Suppressor macrophage treated with lipopolysaccharide for 4 hours (primary cell): ENCODE results near the gene WWOX.
A peak's percentile ranks its signal among the peaks of the same experiment; 100 is the strongest.

Source experiments
- DNase-seq: peaks from one replicate; pipeline ENCODE4 v3.0.0-alpha.2; 2020

The WWOX gene

DNA sequence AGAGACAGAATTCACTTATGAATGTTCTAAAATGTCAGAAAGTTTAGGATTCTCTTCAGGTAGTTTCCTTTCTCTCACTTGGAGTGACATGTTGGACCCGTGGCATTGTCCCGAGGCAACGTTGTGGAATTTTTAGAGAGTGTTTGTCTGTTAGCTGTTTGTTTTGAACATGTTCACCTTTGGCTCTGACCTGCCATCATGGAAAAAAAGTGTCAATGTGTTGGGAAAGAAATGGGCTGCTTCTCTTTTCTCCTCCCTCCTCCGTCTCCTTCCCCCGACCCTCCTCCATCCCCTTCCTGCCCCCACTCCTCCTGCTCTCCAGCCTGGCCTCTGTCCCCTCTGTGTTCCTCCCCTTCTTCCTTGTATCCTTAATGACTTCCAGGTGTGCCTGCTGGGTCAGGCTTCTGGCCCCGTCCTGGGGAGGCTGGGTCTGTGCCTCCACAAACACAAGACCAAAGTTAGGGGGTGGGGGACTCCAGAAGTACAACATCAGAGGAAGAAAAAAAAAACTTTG is 1038.0 kb downstream of the WWOX start:
- DNase-seq = no peak

DNA sequence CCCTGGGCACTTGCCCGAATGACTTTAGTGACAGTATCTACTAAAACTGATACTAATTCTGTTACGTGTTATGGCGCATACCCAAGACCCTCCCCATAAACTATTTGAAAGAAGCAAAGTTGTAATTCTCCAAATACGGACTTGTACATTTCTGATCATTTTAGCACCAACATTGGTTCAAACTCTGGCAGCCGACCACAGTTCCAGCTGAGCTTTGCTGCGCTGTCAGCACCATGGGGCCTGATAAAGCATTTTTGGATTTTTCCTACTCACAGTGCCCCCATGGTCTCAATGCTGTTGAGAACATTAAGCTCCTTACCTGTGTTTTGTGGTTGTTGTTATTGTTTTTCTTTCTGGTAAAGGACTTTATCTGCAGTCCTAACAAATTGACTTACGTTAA is 1040.3 kb downstream of the WWOX start:
- DNase-seq = no peak

GRCh38 chr16:79143026-79143425 is 1043.6 kb downstream of the WWOX start:
- no peak for DNase-seq

- DNase-seq = no peak
Observed at GRCh38 chr16:79150151-79150550, 1050.7 kb downstream of the WWOX start.

DNA sequence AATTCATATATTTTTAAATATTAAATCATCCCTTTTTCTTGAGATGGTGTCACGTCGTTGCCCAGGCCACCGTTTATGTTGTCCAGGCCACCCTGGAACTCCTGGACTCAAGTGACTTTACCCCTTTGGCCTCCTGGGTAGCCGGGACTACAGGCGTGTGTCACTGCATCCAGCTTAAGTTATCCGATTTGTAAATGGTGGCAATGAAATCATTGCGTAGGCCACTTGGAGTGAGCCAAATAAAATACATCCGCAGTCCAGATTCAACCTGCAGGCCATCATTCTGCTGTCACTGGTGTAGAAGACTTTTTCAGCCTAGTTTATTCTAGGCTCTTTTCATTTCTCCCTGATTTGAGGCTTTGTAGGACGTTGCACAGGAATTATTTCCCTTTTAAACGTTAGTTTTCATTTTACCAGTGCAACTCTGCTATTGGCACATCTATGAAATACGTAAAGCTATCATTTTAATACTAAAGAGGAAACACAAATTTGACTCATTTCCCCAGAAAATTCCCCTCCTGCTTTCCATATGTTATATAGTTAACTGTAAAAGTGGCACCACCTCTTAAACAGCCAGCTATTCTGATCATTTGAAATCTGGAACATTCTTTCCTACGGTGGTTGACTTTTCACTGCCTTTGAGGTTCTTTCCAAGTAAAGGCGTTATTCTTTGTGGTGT is 1051.3 kb downstream of the WWOX start:
- peak; percentile 87 for DNase-seq

GRCh38 chr16:79154086-79154485 is 1054.6 kb downstream of the WWOX start:
- peak; percentile 55 for DNase-seq

DNA sequence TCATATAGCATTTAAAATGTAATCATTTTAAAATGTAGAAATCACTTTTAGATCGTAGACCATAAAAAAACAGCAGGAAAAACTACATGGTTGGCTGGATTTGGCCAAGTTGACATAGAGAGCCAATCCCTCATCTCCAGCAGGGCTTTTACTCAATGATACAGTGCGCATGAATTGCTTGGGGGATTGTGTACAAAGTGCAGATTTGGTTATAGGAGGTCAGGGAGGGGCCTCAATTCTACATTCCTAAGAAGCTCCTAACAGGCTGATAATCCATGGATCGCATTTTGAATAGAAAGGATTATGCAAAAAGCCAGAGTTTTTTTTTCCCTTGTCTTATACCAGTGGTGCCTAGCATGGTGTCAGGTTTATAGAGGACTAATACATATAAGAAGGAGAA is 1056.0 kb downstream of the WWOX start:
- DNase-seq = no peak

GRCh38 chr16:79155904-79156303 is 1056.5 kb downstream of the WWOX start:
- DNase-seq = no peak

- DNase-seq = no peak
Observed at GRCh38 chr16:79156761-79157160, 1057.3 kb downstream of the WWOX start.

GRCh38 chr16:79158337-79158736 is 1058.9 kb downstream of the WWOX start:
- DNase-seq = no peak

- no peak for DNase-seq
Observed at GRCh38 chr16:79159261-79160049, 1060.0 kb downstream of the WWOX start.

DNA sequence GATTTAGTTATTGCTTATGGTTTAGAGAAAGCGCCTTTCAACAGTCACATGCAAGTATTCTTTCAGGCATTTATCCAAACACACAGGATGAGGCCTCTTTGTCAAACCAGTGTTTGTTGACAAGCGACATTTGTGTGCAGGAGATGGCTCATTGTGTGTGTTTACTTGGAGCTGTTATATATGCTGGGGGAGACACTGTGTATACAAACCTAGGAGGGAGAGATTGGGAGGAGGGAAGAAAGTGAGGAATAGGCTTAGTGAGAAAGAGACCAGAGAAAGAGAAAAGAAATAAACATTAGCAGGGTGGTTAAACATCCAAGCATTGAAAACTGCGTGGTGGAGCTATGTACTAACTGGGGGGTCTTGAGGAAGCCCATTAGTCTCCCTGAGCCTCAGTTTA is 1063.5 kb downstream of the WWOX start:
- DNase-seq = no peak

DNA sequence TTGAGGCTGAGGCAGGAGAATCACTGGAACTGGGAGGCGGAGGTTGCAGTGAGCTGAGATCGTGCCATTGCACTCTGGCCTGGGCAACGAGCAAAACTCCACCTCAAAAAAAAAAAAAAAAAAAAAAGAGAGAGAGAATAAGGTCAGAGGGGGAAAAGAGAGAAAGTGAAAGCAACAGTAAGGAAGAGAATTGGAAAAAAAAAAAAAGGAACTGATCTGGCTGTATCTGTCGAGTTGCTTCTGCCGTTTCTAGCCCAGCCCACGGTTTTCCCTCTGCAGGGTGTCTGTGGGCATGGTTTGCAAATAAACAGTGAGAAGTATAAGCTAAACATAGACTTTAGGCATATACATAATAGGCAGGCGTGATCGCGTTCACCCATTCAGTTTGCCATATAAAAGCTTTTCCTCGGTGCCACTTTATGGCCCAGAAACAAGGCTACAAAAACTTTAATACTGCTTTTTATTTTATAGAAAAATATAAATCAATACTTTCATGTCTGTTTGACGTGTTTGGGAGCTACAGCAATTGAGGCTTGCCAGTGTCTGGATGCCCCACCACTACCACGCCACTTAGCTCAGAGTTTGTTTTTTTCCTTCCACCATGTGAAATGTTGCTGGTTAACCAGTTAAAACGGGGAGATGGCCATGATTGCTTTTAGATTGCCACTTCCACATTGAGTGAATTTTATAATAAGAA is 1064.4 kb downstream of the WWOX start:
- peak; percentile 84 for DNase-seq

- DNase-seq = no peak
Observed at GRCh38 chr16:79164388-79164995, 1065.0 kb downstream of the WWOX start.

DNA sequence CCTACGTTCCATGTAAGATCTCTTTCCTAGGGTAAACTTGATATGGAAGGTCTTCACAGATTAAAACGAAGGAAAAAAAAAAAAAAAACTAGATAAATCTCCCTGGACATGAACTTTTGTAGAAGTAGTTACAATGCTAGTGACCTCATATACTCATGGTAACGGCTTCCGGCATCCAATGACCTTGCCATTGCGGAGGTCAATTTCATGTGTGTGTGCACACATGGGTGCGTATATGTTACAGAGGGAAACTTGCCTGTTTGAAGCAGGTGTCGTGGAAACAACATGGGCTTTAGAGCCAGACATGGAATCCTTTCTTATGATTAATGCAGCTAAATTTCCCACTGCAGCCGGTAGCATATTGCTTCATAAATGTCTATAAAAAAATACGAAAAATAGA is 1065.6 kb downstream of the WWOX start:
- DNase-seq = no peak

- DNase-seq = no peak
Observed at GRCh38 chr16:79165506-79165905, 1066.1 kb downstream of the WWOX start.

DNA sequence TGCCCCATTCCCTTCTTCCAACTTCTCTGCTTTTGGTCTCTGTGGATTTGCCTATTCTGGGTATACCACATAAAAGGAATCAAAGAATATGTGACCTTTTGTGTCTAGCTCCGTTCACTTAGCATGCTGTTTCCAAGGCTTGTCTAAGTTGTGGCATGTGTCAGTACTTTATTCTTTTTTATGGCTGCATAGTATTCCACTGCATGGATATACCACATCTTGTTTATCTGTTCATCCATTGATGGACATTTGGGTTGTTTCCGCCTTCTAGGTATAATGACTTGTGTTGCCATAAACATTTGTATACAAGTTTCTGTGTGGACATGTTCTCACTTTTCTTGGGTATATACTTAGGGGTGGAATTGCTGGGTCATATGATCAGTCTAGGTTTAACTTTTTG is 1068.4 kb downstream of the WWOX start:
- no peak for DNase-seq

GRCh38 chr16:79168321-79168720 is 1068.9 kb downstream of the WWOX start:
- no peak for DNase-seq

GRCh38 chr16:79169239-79169638 is 1069.8 kb downstream of the WWOX start:
- peak; percentile 89 for DNase-seq

DNA sequence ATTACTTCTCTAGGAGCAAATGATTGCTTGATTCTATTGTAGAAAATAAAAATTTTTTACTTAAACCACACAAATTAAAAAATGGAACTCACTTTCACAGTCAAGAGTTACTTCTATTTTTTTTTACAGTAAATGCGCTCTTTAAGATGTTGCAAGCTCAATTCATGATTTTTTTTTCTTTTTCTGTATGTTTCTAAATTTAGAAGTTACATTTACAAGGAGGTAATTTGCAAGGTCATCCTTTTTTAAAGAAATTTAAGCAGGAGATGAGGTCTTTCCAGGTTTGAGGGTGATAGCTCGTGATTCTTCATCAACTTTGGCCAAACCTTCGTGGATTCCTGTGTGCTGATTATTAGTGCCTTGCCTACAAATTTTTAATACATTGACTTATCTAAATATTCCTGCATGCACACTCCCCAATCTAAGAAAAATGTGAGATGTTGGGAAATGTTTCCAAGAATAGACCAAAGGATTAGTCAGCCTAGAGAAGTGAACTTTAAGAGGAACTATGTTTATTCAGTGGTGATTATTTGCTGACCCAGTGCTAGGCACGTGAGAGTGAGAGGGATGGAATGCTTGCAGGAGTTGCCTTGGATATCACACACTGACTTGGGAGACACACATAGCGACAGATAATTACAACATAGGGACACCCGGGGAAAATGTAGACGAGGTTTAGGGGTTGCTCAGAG is 1071.2 kb downstream of the WWOX start:
- peak; percentile 93 for DNase-seq

DNA sequence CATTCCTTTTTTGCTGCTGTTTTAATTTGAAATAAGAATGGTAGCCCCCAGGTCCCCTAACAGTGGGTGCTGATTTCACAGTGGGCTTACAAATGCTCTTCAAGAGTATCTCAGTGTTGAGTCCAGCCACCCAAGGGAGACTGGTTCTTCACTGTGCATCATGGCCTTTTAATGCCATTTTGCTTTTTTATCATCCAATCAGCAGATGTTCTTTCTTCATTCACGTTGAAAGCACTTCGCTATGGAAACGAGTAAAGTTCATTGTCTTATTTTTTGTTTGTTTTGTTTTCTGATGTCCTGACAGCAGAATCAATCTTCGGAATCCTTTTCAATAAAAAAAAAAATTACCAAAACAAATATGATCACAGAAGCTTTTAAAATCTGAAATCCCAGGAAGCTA is 1072.0 kb downstream of the WWOX start:
- DNase-seq = no peak

DNA sequence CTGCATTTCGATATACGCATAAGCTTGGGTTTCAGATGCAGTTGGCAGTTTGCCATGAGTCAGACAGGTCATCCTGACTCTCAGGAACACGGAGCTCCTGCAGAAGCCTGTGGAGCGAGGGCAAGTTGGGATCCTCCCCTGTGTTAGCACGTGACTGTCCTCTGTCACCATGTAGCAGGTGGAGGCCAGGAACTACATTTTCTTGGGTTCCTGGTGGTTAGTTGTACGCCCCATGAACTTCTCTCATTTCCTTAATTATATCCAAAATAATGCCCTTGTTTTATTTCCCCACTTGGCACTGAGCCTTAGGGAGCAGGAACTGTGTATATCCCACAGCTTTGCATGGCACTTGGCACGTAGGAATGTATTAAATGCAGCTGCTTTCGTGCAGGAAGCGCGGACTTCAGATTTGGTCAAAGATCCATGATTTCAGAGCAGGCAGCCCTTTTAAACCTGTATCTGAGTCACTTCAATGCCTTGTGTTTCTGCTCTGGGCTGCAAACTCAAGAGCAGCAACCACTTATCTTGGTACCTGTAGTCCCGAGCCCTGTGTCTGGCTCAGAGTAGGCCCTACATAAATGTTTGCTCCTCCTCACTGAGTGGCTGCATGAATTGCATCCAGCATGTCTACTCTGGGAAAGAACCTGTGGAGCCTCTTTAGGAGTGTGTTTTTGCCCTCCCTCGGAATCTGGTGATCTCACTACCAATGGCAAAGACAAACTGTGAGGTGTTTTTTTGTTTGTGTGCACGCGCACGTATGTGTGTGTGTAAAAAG is 1072.7 kb downstream of the WWOX start:
- DNase-seq = no peak
